ENCODE results near the gene TFPI. TPM values are rescaled to one million over a fixed set of nuclear protein-coding genes. Genes with fewer than 3 reads are reported as not detected.
A peak's percentile ranks its signal among the peaks of the same experiment; 100 is the strongest.

TFPI gene
- total RNA-seq, 4 donors from 2014 or later, result 3.5 to 89.6 (median 22.5) TPM

GRCh38 chr2:187527262-187527661, 27.0 kb downstream of the TFPI start:
- Histone ChIP-seq H3K27me3 (no peaks in the 10 kb centered on the region), H3K27ac (peak overlapping the region in 3 of 4 donors; percentile 12 to 44 (median 36))
- intact Hi-C loops (cut with DNase I), result no loop called here

GRCh38 chr2:187526792-187527191, 27.4 kb downstream of the TFPI start:
- no peaks in the 10 kb centered on the region for H3K9me3 ChIP-seq
- no peak overlapping the region for H3K4me3 ChIP-seq
- TF ChIP-seq CTCF (IDR thresholded peaks at IDR 0.05) (no peak), POLR2A (IDR thresholded peaks at IDR 0.05) (no peak)
- H3K27ac ChIP-seq, result peak overlapping the region in 2 of 4 donors; percentile 14 to 44
- H3K4me1 ChIP-seq, result peaks cover 0 to 50% (median 20%) of the 10 kb centered on the region in 3 donors
- no peaks in the 10 kb centered on the region for H3K36me3 ChIP-seq
- intact Hi-C loops (cut with DNase I), result no loop called here
- H3K27me3 ChIP-seq, result no peaks in the 10 kb centered on the region
- DNase-seq, result no peak

More at GRCh38 chr2:187527262-187527661, 27.0 kb downstream of the TFPI start:
- WGBS, 2 donors, result 20 to 26% methylated on average over 4 of the region's 4 CpGs
- no peak overlapping the region for H3K4me3 ChIP-seq
- peaks cover 0 to 2% (median 0%) of the 10 kb centered on the region in 3 donors for H3K36me3 ChIP-seq
- no peak for TF ChIP-seq POLR2A (IDR thresholded peaks at IDR 0.05)
- TF ChIP-seq CTCF (IDR thresholded peaks at IDR 0.05), result no peak
- no peaks in the 10 kb centered on the region for H3K9me3 ChIP-seq
- no peak for DNase-seq
- peaks cover 0 to 50% (median 20%) of the 10 kb centered on the region in 3 donors for H3K4me1 ChIP-seq

- TF ChIP-seq POLR2A (IDR thresholded peaks at IDR 0.05), result no peak
- no peak for TF ChIP-seq CTCF (IDR thresholded peaks at IDR 0.05)
- Histone ChIP-seq H3K4me3 (no peak overlapping the region), H3K9me3 (no peaks in the 10 kb centered on the region), H3K4me1 (peaks cover 0 to 47% (median 20%) of the 10 kb centered on the region in 3 donors), H3K36me3 (peaks cover 0 to 1% (median 0%) of the 10 kb centered on the region in 3 donors), H3K27ac (no peak overlapping the region), H3K27me3 (no peaks in the 10 kb centered on the region)
- WGBS, 2 donors, result 57 to 71% methylated on average over 1 of the region's 1 CpG
- DNase-seq, result no peak
- intact Hi-C loops (cut with DNase I), result no loop called here
These were observed 28.9 kb downstream of the TFPI start for GRCh38 chr2:187525163-187525900.

GRCh38 chr2:187523325-187523724, 30.9 kb downstream of the TFPI start:
- Histone ChIP-seq H3K4me3 (no peak overlapping the region), H3K27me3 (no peaks in the 10 kb centered on the region), H3K27ac (no peak overlapping the region), H3K4me1 (peaks cover 0 to 27% (median 16%) of the 10 kb centered on the region in 3 donors), H3K9me3 (peaks cover 0 to 13% (median 0%) of the 10 kb centered on the region in 3 donors), H3K36me3 (peaks cover 0 to 15% (median 7%) of the 10 kb centered on the region in 3 donors)
- DNase-seq, result no peak
- intact Hi-C loops (cut with DNase I), result no loop called here
- TF ChIP-seq POLR2A (IDR thresholded peaks at IDR 0.05) (no peak), CTCF (IDR thresholded peaks at IDR 0.05) (no peak)

GRCh38 chr2:187520121-187520624, 34.1 kb downstream of the TFPI start:
- peaks cover 0 to 22% (median 0%) of the 10 kb centered on the region in 3 donors for H3K9me3 ChIP-seq
- no peak for DNase-seq
- H3K4me1 ChIP-seq, result peaks cover 0 to 1% (median 0%) of the 10 kb centered on the region in 3 donors
- H3K27me3 ChIP-seq, result no peaks in the 10 kb centered on the region
- TF ChIP-seq CTCF (IDR thresholded peaks at IDR 0.05) (no peak), POLR2A (IDR thresholded peaks at IDR 0.05) (no peak)
- 49 to 67% methylated on average over 5 to 6 of the region's 7 CpGs for WGBS, 2 donors
- H3K27ac ChIP-seq, result no peak overlapping the region
- intact Hi-C loops (cut with DNase I), result no loop called here
- H3K4me3 ChIP-seq, result peak overlapping the region in 1 of 4 donors; percentile 10
- peaks cover 0 to 15% (median 7%) of the 10 kb centered on the region in 3 donors for H3K36me3 ChIP-seq
